SK-N-MC (cell line): ENCODE results near the gene WDR82.

Source experiments
- DNase-seq: peaks from one replicate; pipeline ENCODE4 v3.0.0-alpha.2; 2011; ENCODE audit warnings: low read depth, low spot score
- H3K27ac ChIP-seq: fragments of 200-600 bp; sonication (generic); 2 replicates; pipeline ENCODE4 v1.5.1; 2016; ENCODE audit warnings: mixed run types
- H3K36me3 ChIP-seq: fragments of 200-600 bp; sonication (generic); 2 replicates; pipeline ENCODE4 v1.6.1; 2017; ENCODE audit warnings: antibody characterized with exemption, low read length, mixed read lengths; ENCODE audit not compliant: insufficient read depth
- H3K4me3 ChIP-seq: fragments of 200-600 bp; sonication (generic); 2 replicates; pipeline ENCODE4 v1.5.1; 2016
- H3K9ac ChIP-seq: fragments of 200-600 bp; sonication (generic); 2 replicates; pipeline ENCODE4 v1.8.0; 2017; ENCODE audit warnings: mixed run types, mixed read lengths; ENCODE audit not compliant: insufficient read length
- H3K9me3 ChIP-seq: fragments of 200-600 bp; sonication (generic); 2 replicates; pipeline ENCODE4 v1.6.1; 2017; ENCODE audit warnings: low read depth, mild to moderate bottlenecking, antibody characterized with exemption, low read length, moderate library complexity, mixed read lengths
- EZH2 ChIP-seq: fragments of 200-600 bp; sonication (generic); IDR thresholded peaks from one replicate; pipeline ENCODE4 v1.6.1; 2017; ENCODE audit warnings: antibody characterized with exemption
- FOXP2 ChIP-seq: optimal IDR thresholded peaks from 2 replicates; pipeline ENCODE3; 2011; ENCODE audit warnings: mild to moderate bottlenecking, moderate library complexity; ENCODE audit not compliant: insufficient read depth; ENCODE audit errors: extremely low read length, control extremely low read depth
- POLR2AphosphoS5 ChIP-seq: IDR thresholded peaks from 2 replicates; pipeline ENCODE4 v1.6.1; 2012; ENCODE audit warnings: mild to moderate bottlenecking, low read depth, low read length, borderline replicate concordance

The WDR82 gene

DNA sequence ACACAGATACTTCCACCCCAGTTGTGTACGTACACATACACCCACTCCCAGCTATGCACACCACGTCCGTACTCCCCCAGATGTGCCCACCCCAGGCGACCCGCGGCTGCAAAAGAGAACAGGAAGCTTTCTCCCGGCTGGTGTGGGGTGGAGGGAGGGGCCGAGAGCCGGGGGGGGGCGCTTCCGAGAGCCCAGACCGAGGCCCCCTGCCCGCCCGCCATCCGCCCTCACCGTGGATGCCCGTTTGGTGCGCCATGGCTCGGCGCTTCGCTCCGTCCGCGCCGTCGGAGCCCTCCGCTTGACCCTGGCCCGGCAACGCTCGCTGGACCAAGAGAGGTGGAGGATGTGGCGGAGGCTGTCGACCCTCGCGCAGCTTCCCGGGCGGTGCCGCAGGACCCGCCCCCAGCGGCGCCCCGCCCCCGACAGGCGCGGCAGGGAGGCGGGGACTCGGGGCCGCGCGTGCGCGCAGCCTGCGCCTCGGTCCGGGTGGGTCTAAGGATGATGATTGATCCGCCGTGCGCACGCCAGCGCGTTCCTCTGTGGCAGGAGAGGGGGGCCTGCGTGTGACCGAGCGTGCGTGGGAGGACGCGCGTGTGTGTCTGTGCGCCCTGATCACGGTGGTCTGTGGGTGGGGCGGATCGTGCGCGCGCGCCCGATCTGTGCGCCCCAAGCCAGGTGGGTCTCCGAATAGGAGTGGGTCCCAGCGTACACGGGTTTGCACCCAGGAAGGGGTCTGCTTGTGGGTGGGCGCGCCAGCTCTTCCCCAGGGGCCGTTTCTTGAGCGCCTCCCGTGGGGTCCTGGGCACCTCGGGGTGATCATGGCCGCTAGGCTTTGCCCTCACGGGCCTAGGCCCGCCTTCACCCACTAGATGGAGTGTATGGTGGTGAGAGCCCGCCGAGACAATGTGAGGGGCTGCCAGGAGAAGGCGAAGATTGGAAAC lies 39.4 kb downstream of the WDR82 start, which contains the start of gene TWF2:
TSS of gene TWF2 (minus strand) at position 398 of the 941 bp plus-strand sequence. CDS start at position 256, 142 bp downstream.
- TF ChIP-seq FOXP2 (no peak), POLR2AphosphoS5 (peak; percentile 82; the same call in 1 of the 2 replicates)
- Histone ChIP-seq H3K27ac (peak within 1 kb of the TSS; percentile 80; the same call in 1 of the 2 replicates), H3K9ac (peak within 1 kb of the TSS; percentile 81), H3K36me3 (no peaks in the 10 kb centered on the region), H3K9me3 (no peaks in the 10 kb centered on the region), H3K4me3 (peak within 1 kb of the TSS; percentile 85)
- DNase-seq: no peak

GRCh38 chr3:52238193-52238760 lies 40.2 kb downstream of the WDR82 start:
- Histone ChIP-seq H3K4me3 (peak overlapping the region; percentile 85), H3K9me3 (no peaks in the 10 kb centered on the region), H3K9ac (peak overlapping the region; percentile 51), H3K36me3 (no peaks in the 10 kb centered on the region), H3K27ac (no peak overlapping the region)
- DNase-seq: no peak
- no peak for TF ChIP-seq POLR2AphosphoS5
- TF ChIP-seq FOXP2: no peak
- TF ChIP-seq EZH2: no peak

GRCh38 chr3:52237657-52238172 lies 40.7 kb downstream of the WDR82 start:
- H3K36me3 ChIP-seq: no peaks in the 10 kb centered on the region
- H3K9ac ChIP-seq: no peak overlapping the region
- no peak overlapping the region for H3K4me3 ChIP-seq
- no peaks in the 10 kb centered on the region for H3K9me3 ChIP-seq
- no peak for DNase-seq
- TF ChIP-seq EZH2 (no peak), FOXP2 (no peak), POLR2AphosphoS5 (no peak)
- no peak overlapping the region for H3K27ac ChIP-seq

DNA sequence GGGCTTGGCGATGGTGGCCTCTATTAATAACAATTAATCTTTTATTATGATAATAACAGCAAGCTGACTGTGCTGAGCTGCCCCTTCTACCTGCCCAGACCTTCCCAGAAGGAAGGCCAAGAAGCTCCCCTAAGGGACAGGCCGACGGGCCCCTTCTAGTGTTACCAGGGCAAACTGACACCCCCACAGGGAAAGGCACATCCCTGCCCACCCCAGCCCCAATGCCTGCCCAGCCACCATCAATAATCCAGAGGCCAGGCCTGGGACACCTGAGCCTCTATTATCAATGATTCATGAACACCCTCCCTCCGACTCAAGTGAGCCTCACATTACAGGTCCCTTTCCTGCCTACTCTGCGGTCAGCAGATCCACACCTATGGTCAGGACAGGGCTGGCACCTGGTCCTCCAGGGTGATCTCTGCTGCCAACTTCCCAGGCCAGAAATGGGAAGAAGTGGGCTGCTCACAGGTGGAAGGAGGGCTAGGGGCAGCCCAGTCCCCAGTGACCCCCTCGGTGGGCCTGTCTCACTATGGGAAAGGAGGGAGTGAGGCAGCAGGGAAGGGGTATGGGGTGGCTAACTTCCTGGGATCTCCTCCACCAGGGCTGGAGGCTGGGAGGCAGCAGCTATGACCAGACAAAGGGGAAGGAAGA lies 41.3 kb downstream of the WDR82 start:
- Histone ChIP-seq H3K4me3 (no peak overlapping the region), H3K9ac (no peak overlapping the region), H3K9me3 (no peaks in the 10 kb centered on the region), H3K27ac (no peak overlapping the region), H3K36me3 (no peaks in the 10 kb centered on the region)
- TF ChIP-seq POLR2AphosphoS5 (no peak), EZH2 (no peak), FOXP2 (no peak)
- no peak for DNase-seq

- H3K36me3 ChIP-seq: no peaks in the 10 kb centered on the region
- TF ChIP-seq FOXP2: no peak
- no peak for TF ChIP-seq EZH2
- TF ChIP-seq POLR2AphosphoS5: no peak
- no peak for DNase-seq
- no peak overlapping the region for H3K9ac ChIP-seq
- no peak overlapping the region for H3K4me3 ChIP-seq
- H3K9me3 ChIP-seq: no peaks in the 10 kb centered on the region
- H3K27ac ChIP-seq: no peak overlapping the region
Measured at GRCh38 chr3:52236424-52236886, 42.0 kb downstream of the WDR82 start.

DNA sequence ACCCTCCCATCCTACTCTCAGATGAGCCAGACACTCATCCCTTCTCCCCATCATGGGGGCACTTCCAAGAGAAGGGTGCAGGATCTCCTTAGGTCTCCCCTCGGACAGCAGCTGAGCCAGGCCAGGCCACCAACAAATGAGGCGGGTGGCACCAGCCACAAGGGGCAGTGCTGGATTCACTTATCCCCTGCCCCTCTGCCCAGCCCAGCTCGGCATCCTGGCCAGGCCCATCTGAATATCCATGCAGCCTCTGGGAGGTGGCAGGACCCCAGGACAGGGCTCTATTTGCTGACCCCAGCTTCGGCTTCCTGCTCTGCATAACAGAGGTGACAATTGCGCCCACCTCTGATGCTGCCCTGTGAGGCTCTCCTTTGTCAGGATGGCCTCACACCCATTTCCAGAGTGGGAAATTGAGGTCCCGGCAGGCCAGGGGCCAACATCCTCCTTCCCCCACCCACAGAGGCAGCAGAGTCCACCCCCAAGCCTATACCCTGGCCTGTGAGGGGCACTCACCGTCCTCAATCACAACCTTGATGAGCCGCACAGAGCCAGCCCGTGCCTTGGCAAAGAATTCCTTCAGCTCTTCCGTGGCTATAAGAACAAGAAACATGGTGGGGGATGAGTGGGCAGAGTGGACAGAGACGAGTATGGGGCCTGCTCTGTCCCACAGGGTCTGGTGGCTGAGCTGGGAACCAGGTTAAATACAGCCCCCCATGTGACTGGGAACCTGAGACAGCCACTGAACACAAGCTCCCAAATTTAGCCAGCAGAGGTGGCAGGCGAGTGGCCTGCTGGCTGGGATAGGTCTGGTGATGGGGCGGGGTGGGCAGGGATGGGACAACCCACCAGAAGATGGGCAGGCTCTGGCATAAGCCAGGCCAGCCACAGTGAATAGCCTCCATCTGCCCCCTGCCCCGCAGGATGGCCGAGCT lies 43.7 kb downstream of the WDR82 start:
- TF ChIP-seq FOXP2: no peak
- no peak overlapping the region for H3K9ac ChIP-seq

GRCh38 chr3:52233968-52234367 lies 44.5 kb downstream of the WDR82 start:
- DNase-seq: no peak
- TF ChIP-seq POLR2AphosphoS5 (no peak), EZH2 (no peak), FOXP2 (no peak)
- no peaks in the 10 kb centered on the region; the same call in 1 of the 2 replicates for H3K36me3 ChIP-seq

More for the DNA sequence above, 43.7 kb downstream of the WDR82 start:
- DNase-seq: no peak
- Histone ChIP-seq H3K9me3 (no peaks in the 10 kb centered on the region), H3K4me3 (no peak overlapping the region), H3K36me3 (no peaks in the 10 kb centered on the region; the same call in 1 of the 2 replicates), H3K27ac (no peak overlapping the region)

More at GRCh38 chr3:52233968-52234367, 44.5 kb downstream of the WDR82 start:
- no peak overlapping the region for H3K27ac ChIP-seq
- H3K9ac ChIP-seq: no peak overlapping the region
- no peaks in the 10 kb centered on the region for H3K9me3 ChIP-seq
- H3K4me3 ChIP-seq: no peak overlapping the region
